HG03460 (cell line): ENCODE measurements around the gene NFRKB.
A peak's percentile ranks its signal among the peaks of the same experiment; 100 is the strongest.

Experiments used
- ATAC-seq: cut with Tn5 transposase; IDR thresholded peaks from one replicate; pipeline ENCODE4 v1.9.1; 2021; ENCODE audit not compliant: unreplicated experiment

NFRKB gene

GRCh38 chr11:129895126-129896041 lies at the start of gene NFRKB:
NFRKB (minus strand) TSS chr11:129895578; CDS start chr11:129892849, 2,729 bp downstream.
- ATAC-seq, result peak; percentile 95

GRCh38 chr11:129944696-129945095 lies 49.3 kb upstream of the NFRKB start:
- no peak for ATAC-seq

- no peak for ATAC-seq
These were observed 47.7 kb upstream of the NFRKB start for GRCh38 chr11:129943036-129943435.

- ATAC-seq, result no peak
These were observed 44.1 kb upstream of the NFRKB start for GRCh38 chr11:129939510-129939909.

GRCh38 chr11:129938764-129939163 lies 43.4 kb upstream of the NFRKB start:
- ATAC-seq, result no peak

DNA sequence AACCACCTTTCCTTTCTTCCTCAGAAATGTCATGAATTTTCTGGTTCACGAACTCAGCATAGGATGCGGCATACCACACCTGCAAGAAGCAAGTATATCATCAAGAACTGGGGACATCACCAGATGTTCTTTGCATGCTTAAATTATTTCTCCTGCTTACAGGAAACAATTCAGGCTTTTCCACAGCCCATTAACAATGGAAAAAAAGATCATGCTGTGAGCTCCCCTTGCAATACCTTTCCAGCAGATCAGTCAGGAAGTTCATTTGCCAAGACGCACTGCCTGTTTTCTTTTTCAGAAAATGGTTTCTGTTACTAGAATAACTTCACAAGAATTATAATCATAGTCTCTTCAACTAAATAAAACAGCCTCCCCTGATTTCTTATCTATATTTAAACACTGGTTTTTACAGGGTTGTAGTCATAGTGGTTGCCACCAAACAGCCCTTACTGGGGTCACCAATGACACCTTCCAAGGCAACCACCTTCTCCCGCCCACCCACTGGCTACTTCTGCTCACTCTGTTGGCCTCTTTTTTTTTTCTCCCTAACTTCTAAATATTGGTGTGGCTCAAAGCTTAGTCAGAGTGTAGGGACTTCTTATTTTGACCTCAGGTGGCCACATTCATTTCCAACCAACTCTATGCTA lies 42.3 kb upstream of the NFRKB start:
- no peak for ATAC-seq

- no peak for ATAC-seq
These were observed 40.3 kb upstream of the NFRKB start for GRCh38 chr11:129935723-129936122.

GRCh38 chr11:129933891-129934290 lies 38.5 kb upstream of the NFRKB start:
- ATAC-seq, result no peak

GRCh38 chr11:129933262-129933661 lies 37.9 kb upstream of the NFRKB start:
- ATAC-seq, result no peak

GRCh38 chr11:129932381-129933067 lies 37.1 kb upstream of the NFRKB start:
- no peak for ATAC-seq

GRCh38 chr11:129930743-129931142 lies 35.4 kb upstream of the NFRKB start:
- no peak for ATAC-seq

DNA sequence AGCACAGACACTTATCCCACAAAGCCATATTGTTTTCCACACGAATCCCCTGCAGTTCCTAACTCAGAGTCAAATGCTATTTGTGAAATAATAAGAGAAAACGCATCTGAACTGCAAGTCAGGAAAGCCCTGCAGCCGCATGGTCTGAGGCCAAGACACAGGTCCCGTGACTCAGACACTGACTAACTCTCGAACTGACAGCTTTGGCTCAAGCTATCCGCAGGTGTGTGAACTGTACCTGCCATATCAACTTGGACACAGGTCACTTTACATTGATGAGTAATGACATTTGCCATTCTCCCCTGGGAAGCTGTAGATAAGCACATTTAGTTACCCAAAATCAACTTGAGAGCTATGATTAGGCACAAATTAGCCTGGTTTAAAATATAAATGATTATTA lies 34.9 kb upstream of the NFRKB start:
- no peak for ATAC-seq

DNA sequence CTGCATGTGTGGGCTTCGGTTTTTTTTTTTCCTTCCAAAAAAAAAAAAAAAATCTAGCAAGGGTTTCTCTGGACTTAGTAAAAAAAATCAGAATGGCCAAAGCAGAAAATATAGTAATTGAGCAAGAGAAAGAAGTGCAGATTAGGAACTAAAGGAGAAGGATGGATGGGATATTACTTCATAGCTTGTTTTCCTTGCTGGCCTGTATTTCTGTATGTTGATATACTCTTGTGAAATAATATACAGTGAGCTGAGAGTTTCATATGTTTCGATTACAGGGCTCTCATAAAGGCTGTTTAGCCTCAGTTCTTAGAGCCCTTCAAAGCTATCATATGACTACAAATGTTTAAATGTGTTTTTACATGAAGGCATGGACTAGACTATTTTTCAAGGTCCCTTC lies 34.3 kb upstream of the NFRKB start:
- ATAC-seq, result no peak

- ATAC-seq, result no peak
These were observed 33.7 kb upstream of the NFRKB start for GRCh38 chr11:129928923-129929692.

DNA sequence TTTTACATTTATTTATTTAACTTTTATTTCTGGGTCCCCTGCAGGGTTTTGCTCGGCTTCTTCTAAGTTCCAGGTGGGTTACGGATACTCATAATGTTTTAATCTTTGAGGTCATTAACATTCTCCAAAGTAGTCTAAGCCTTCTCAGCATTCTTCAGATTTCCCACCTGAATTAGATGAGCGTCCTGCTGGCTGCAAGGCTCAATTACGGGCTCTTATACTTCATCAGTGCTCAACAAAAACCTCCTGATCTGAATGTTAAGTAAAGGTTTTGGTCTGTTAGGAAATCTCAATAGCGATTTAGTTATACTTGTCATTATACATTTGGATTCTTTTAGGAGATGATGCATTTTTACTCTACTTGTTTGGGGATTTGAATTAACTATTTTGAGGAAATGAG lies 27.3 kb upstream of the NFRKB start:
- ATAC-seq, result no peak

GRCh38 chr11:129918361-129918760 lies 23.0 kb upstream of the NFRKB start:
- no peak for ATAC-seq

DNA sequence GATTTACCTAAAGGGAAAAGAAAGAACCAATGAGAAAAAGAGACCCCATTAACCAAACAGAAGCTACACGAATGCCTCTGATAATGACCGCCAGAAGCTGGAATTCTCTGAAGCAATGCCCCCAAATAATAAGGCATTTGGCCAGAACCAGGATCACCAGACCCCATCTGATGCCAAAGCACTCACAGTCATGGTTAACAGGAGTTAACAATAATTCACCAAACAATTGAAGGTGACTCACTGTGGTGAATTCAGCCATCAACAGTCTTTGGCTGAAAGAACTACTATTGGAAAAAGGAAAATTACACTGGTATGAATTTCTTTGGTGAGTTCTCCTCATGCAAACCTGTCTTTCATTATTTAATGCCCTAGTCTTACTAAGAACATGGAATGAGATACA lies 21.9 kb upstream of the NFRKB start:
- ATAC-seq, result no peak

DNA sequence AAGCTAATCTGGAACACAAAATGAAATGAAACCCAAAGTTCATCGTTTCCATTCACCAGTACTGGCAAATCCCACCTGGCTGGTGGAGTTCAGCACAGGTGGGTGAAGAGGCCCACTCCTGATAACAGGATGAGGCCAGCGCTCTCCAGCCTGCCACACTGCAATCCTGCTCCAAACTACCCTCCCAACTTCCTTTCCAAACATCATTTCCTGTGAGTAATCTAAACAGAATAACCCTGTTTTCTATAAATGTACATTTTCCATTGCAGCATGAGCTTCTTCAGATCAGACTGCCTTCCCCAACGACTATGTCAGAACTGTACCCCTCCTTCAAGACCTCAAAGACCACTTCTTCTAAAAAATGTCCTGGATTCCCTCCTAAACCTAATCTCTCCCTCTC lies 15.9 kb upstream of the NFRKB start:
- no peak for ATAC-seq

DNA sequence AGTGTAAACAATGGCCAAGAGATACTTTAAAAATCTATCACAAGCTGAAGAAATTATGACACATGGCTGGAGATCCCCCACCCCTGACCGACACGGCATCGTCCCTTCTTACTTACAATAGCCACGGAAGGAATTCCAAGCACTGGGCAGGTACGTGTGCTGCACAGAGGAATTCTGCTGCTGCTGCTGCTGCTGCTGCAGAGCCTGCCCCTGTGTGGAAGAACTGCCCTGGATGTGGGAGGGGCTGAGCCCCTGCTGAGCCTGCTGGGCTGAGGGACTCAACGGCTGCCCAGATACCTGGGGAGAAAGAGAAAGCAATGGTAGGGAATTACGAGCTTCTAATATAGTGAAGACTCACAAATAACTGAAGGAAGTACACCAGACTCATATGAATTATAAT lies 15.0 kb upstream of the NFRKB start:
- ATAC-seq, result no peak

DNA sequence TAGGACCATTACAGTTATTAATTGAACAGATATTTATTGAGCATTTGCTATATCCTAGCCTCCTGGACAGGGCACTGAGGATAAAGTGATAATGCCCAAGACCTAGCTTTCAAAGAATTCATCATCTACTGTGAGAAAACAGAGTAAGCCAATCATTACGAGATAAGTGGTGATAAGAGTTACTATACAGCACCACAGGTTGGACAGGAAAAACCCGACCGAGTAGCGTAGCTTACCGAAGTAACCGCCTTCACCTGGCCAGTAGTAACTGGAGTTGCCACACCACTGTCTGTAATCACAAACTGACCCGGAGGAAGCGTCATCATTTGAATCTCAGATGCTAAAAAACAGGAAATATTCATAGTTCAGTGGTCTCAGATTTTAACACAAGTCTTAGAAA lies 10.0 kb upstream of the NFRKB start:
- no peak for ATAC-seq

- ATAC-seq, result no peak
These were observed 684 bp upstream of the NFRKB start for GRCh38 chr11:129896062-129896461.
